GM19468 (cell line): Measurements from ENCODE around the gene DUSP8.

Source experiments
- ATAC-seq: cut with Tn5 transposase; IDR thresholded peaks from one replicate; pipeline ENCODE4 v1.9.1; 2021; ENCODE audit warnings: mild to moderate bottlenecking, moderate library complexity, moderate number of reproducible peaks; ENCODE audit not compliant: unreplicated experiment; ENCODE audit errors: extremely low read depth

DUSP8 gene

GRCh38 chr11:1556278-1556902, 15.7 kb downstream of the DUSP8 start:
- no peak for ATAC-seq

GRCh38 chr11:1555713-1556153, 16.3 kb downstream of the DUSP8 start:
- ATAC-seq, result no peak

DNA sequence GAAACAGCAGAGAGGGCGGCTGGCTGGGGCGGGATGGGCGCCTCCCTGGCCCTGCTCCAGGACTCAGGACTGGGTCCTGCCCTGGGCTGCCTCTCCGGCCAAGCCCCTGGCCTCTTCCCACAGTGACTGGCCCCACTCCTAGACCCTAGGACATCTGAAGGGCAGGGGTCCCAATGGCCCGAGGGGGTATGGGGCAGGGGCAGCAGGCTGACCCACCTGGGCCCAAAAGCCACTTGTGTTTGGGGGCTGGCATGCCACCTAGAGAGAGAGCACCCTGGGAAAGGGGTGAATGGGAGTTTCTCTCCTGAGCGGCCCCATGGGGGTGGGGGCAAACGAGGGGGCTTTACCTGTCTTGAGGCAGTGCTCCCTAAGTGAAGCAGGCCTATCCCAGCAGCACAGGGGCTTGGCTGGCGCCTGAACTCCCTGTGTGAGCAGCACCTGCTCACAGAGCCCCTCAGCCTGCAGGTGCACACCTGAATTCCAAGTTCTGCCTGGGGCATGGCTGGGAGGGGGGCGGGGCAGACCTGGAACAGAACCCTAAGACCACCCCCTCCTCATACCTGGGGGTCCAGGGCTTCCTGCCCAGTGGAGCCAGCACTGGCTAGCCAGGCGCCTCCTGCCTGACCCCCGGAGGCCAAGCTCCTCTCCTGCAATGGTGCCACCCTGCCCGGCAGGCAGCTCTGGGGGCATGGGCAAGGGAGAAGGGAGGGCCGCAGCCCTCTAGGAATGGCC, 16.9 kb downstream of the DUSP8 start:
- ATAC-seq, result no peak

DNA sequence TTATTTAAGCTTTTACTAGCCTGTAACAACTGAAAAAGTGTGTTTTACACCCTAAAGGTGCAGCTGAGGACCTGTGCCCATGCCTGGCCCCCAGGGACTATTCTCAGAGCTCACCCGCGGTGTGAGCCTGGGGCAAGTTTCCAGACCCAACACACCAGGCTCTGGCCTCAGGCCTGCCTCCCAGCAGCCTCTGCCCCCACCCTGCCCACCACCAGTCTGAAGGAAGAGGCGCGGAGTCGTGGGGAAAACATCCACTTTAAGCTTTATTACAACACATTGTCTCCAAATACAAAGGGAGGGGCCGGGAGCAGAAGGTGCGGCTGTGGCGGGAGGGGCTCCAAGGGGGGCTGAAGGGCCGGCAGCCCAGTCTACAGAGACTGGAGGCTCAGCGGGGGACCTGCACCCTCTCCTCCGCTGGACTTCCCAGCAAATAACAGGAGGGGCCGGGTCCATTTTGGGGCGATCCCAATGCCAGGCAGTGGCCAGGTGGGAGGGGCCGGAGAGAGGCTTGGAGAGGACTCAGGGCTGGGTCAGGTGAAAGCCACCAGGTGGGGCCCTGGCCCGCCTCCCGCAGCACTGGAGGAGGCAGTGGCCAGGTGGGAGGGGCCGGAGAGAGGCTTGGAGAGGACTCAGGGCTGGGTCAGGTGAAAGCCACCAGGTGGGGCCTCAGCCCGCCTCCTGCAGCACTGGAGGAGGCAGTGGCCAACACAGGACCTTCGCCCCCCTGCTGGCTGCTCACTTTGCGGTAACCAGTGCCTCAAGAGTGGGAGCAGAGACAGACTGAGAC, 18.1 kb downstream of the DUSP8 start:
- no peak for ATAC-seq

DNA sequence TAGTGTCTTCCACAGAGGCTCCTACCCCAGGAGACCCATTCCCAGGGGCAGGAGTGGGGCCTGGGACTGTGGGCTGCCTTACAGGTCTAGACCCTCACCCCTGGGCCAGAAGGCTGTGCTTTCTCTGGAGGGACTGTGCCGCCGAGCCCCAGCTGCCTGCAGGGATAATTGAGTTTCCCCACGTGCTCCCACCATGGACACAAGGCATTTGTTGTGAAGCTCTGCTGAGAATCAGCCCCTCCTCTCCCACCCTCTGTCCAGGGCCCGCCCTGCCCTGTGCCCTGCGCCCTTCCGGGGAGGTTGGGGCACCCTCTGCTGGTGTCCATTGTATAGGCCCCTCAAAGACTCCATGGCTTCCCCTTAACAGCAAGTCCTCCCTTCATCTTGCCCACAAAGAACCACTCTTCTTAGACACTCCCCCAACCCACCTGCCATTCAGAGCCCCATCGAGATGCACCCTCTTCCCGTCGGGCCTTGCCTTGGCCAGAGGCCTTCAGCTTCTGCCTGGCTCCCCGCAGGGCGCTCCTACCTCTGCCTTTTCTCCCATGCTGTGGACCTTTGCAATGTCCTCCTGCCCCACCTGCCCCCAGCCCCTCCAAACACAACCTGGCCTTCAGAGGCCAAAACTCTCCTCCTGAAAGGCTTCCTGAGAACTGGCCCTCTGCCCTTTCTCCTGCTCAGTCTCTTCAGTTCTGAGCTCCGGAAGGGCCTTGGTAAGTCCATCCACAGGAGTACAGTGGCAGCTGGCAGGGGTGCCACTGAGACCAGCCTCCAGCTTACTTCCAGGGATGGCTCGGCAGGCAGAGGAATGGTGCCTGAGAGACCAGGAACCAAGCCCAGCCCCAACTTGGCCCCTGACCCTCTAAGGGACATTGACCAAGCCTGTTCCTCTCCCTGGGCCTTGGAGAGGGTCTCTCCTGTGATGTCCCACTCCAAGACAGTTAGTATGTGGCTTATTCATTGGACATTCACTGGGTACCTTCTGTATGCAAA, 22.4 kb downstream of the DUSP8 start:
- ATAC-seq, result no peak

- ATAC-seq, result no peak
These were observed 23.6 kb downstream of the DUSP8 start for GRCh38 chr11:1548221-1549070.

- ATAC-seq, result no peak
These were observed 24.5 kb downstream of the DUSP8 start for GRCh38 chr11:1547467-1548098.

DNA sequence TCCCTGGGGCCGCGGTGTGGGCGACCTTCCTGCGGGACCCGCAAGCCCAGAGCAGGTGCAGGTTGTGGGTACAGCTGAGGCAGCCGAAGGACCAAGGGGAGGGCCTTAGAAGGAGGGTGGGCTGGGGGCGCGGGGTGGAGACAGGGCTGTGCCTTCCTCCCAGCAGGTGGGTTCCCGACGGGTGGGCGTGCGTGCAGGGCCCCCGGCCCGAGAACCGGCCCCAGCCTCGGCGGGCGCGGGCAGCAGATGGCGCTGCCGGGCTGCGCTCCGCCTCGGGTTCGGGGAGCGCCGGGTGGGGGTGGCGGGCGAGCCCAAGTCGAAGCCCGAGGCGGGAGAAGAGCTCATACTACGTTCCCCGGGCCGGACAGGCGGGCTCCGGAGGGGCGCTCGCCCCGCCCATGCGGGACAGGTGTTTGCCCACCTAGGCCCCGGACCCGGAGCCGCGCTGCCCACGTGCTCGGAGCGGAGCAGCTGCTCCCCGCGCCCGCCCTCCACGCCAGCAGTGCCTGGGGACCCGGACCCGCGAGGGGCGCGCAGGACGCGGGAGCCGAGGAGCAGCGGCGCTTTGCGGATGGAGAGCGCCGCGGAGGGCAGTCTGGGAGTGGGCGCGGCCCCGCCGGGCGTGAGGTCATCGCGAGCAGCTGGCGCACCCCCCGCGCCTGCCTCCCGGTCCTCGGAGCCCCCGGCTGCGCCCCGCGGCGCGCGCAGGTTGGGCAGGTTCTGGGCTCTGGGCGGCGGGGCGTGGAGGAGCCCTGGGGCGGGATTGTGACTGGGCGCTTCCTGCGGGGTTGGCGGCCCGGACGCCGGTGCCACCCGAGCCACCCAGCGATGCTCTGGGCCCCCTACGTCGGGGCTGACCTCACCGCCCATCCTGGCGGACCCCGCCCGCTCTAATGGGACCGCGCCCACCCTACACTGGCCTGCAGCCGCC, 25.3 kb downstream of the DUSP8 start:
- ATAC-seq, result no peak

DNA sequence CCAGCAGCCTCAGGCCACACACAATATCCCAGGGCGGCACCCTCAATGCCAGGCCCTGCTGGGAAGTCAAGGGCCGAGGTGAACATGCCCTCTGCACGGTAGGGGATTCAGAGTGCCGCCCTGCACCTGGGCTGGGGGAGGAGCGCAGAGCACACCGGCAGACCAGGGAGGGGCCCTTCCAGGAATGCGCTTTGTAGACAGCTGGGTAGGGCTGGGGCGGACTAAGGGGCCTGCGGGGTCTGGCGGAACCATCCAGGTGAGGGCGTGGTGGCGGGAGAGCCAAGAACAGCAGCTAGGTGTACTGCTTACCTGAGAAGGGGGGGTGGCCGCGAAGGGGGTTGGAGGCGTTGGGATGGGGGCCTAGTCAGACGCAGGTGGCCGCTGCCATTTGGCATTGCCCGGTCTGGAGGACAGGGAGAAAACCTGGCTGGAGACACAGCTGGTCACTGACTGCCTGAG, 26.0 kb downstream of the DUSP8 start:
- ATAC-seq, result no peak

DNA sequence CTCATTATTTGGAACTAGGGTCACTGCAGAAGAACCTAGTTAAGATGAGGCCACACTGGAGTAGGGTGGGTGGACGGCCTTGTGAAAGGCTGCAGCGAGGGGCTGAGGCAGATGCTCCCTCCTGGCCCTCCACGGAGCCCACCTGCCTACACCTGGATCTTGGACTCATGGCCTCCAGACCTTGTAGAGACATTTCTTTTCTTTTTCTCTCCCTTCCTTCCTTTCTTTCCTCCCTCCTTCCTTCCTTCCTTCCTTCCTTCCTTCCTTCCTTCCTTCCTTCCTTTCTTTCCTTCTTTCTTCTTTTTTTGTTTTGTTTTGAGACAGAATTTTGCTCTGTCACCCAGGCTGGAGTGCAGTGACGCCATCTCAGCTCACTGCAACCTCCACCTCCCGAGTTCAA, 26.6 kb downstream of the DUSP8 start:
- no peak for ATAC-seq

DNA sequence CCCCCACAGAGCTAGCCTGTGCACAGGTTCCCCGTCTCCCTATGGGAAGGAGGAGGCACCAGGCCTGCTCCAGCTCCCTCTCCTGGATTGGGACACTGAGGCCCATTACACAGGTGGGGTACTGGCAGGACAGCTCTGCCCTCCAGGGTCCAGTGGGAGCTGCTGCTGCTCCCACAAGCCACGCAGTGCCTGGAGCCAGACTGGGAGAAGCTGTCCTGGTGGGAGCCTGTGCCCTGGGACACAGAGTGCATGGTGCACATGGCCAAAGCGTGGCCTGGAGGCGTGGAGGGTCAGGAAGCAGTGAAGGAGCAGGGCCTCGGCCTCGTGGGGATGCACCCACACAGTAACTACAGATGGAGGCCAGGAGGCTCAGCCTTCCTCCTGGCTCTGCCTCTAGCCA, 27.5 kb downstream of the DUSP8 start:
- ATAC-seq, result no peak

DNA sequence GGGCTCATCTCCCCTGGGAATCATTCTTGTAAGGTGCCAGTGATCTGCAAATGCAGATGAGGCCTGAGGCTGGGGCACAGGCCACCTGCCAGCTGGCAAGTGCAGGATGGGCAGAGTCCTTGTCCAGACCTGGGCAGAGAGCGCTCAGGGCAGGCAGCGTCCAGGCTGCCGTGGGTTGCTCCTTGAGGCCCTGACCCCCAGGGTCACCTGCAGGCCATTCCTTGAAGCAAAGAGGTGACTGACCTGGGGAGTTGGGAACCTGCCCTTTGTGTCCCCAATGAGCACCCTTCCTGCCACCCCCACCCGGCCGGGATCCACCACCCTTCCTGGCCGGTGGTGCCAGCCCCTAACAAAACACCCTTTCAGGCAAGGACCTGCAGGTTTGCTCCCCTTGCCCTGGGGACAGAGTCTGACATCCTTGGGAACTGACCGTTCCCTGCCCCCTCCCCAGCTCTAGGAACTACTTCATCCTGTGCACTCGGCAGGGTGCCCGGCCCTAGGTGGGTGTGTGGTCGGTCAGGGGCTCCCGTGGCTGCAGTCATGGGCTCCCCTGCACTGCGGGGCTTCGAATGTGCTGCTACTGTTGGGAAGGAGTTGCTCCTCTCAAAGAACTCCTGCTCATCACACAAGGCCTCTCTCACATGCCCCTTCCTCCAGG, 28.3 kb downstream of the DUSP8 start:
- no peak for ATAC-seq

- ATAC-seq, result no peak
These were observed 29.8 kb downstream of the DUSP8 start for GRCh38 chr11:1542267-1542666.

DNA sequence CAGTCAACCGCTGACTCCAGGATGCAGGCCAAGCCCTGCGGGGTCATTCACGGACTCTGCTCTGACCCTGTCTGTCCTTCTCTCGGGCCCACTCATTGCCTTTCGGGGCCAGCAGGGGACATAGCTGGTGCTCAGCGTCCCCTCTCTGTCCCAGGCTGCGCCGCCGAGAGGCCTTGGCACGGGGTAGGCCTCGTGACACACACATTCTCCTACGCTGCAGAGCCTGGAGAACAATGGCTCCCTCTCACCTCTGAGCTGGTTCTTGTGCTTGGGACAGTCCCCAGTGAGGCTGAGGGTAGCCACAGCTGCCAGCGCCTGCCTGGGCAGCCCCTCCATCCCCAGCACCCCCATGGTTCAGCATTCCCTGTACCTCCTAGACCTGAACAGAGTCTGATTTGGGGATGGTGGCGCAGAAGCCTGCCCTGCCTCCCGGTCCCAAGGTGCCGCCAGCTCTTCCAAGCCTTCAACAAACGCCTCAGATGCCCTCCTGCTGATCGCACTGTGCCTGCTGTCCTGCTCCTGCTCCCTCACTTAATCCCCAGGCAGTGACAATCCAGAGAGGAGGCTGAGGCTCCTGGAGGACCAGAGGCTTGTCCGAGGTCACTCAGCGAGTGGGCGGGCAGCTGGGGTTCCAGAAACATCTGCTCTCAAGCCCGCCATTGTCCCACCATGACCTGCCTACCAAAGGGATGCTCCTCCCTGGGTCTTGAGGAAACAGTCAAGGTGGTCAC, 30.4 kb downstream of the DUSP8 start:
- ATAC-seq, result no peak

GRCh38 chr11:1540074-1540473, 32.0 kb downstream of the DUSP8 start:
- ATAC-seq, result no peak

DNA sequence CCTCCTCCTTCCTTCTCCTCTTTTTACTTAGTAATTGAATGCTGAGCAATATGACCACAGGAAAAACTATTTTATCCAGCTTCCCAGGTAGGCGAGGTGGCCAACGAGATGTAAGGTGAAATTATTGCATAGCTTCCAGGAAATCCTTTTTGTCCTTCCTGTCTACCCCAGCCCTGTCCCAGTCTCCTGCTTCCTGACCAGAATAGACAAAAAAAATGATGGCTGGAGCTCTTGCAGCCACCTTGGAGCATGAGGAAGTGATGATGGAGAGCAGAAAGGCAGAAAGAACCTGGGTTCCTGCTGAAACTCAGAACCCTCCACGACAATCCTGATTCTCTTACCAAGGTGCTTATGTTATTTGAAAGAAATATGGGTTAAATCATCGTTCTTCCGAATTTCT, 33.9 kb downstream of the DUSP8 start:
- no peak for ATAC-seq
